Activated CD4-positive, CD25-positive, alpha-beta regulatory T cell treated with anti-CD3 and anti-CD28 coated beads, Interleukin-2, amount 50 U/mL, for 24 hours (primary cell): ENCODE measurements around the gene PPP1R9B.

Experiments used
- ATAC-seq, 2 donors: fragments of 150-1000 bp; cut with Tn5 transposase; one replicate each; pipeline ENCODE4 v1.10.0; 2021; ENCODE audit warnings: mild to moderate bottlenecking in 1 of 2, moderate library complexity in 1 of 2

PPP1R9B gene

DNA sequence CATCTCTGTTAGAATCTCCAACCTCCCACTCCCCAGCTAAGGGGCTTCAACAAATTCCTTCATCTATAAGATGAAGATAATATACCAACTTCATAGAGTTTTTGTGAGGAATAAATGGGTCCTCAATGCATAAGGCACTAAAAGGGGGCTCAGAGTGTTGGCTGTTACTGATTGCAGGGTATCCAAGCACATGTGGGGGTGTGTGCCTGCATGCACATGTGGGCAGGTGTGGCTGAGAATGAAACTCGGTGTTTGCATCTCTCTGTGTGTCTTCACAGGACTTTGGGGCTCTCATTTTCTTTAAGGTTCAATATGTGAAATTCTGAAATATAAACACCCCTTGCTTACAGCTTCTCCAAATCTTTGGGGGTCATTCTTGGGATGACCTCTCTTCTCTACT, 4.1 kb upstream of the PPP1R9B start:
- no peak for ATAC-seq

GRCh38 chr17:50153650-50154575, 3.4 kb upstream of the PPP1R9B start:
- no peak for ATAC-seq

- no peak for ATAC-seq
Observed at GRCh38 chr17:50152736-50153135, 2.3 kb upstream of the PPP1R9B start.

DNA sequence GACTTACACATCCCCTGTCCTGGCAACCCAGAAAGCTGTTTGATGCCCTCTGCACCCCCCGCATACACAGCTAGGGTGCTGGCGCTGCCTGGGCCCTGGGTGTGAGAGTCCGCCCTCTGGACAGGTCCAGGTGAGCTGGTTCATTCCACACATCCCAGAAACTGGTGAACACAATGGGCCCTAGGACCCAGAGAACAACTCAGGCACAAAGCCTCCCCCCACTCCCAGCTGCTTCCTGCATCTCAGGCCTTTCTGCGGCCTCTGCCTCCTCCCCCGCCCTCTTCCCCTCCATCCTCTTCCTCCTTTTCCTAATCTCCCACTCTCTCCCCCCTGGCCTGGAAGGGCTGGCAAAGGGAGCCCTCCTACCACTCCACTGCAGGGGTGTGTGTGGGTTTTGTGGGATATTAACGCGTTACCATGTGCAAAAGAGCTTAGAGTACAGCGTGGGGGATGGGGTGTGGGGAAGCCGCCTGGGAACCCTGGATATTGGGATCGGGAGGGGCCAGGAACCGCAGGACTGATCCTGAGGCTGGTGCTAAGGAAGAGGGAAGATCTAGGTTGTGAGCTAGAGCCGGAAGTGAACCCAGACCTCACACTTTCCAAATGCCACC, 1.6 kb upstream of the PPP1R9B start:
- ATAC-seq, result peak; percentile 18 to 23

- ATAC-seq, result peak; percentile 76 to 79
Observed at GRCh38 chr17:50151041-50151936, 812 bp upstream of the PPP1R9B start.

- ATAC-seq, result peak; percentile 6 to 8
Observed at GRCh38 chr17:50149417-50150353, 792 bp downstream of the PPP1R9B start.

GRCh38 chr17:50149091-50149416, 1.4 kb downstream of the PPP1R9B start:
- ATAC-seq, result no peak

- peak; percentile 10 to 19 for ATAC-seq
Observed at GRCh38 chr17:50148226-50149090, 2.0 kb downstream of the PPP1R9B start.

GRCh38 chr17:50147841-50148225, 2.6 kb downstream of the PPP1R9B start:
- no peak for ATAC-seq

- ATAC-seq, result no peak
Observed at GRCh38 chr17:50146927-50147665, 3.4 kb downstream of the PPP1R9B start.

DNA sequence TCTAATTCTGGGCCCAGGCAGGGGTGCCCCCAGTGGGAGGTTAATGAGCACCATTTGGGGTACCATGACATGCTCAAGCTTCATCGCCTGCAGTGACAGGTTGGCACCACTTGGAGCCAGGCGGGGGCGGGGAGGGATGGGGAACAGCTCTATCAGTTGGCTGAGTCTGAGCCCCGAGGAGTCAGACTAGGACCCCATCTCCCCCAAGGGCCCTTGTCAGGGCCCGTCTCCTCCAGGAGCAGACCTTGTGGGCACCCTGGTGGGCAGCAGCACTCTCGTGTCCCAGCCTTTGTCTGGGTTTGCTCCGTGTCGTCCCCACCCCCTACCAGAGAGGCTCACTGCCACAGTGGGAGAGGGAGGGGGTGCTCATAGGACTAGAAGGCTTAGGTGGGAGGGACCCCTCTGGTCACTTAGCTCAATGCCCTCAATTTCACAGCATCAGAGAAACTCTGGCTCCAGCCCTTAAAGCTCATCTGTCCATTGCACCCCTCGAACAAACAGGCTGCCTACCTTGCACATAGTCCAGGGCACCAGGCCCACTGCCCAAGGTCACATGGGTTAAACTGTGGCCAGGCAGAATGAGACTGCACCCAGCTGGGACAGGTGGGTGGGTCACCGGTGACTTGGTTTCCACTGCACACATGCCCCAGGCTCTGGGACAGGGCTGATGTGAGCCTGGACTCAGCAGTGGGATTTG, 4.1 kb downstream of the PPP1R9B start:
- no peak for ATAC-seq

DNA sequence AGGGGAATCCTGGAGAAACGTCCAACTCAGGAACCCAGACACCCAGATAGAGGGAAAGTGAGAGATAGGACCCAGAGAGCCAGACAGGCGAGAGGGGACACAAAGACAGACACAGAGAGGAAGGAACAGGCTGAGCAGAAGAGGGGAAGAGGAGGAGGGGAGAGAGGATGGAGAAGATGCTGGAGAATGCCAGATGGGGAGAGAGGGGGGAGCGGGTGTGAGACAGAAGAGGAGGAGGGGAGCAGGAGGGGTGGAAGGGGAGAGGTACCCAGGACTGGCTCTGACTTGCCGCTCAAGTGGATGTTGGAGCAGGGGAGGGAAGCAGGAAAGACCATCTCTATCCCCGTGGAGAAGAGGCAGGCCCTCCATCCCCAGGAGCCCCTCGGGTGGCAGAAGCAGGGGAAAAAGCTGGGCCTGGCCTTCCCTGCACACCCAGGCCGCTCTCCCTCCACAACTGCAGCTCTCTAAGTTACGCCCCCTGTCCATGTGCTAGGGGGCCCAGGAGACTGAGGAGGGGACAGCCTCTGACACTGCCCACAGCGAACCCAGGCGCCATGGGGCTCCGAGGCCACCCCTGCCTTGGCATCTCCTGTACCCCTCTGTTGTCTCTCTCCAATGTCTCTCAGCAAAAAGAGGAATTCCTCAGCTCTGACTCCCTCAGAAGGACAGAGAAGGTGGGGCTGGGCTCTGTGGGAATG, 4.8 kb downstream of the PPP1R9B start:
- no peak for ATAC-seq

- no peak for ATAC-seq
Observed at GRCh38 chr17:50144845-50145531, 5.5 kb downstream of the PPP1R9B start.

- ATAC-seq, result no peak
Observed at GRCh38 chr17:50144355-50144754, 6.1 kb downstream of the PPP1R9B start.

GRCh38 chr17:50143461-50144176, 6.9 kb downstream of the PPP1R9B start:
- no peak for ATAC-seq

- ATAC-seq, result no peak
Observed at GRCh38 chr17:50141745-50142110, 8.7 kb downstream of the PPP1R9B start.

DNA sequence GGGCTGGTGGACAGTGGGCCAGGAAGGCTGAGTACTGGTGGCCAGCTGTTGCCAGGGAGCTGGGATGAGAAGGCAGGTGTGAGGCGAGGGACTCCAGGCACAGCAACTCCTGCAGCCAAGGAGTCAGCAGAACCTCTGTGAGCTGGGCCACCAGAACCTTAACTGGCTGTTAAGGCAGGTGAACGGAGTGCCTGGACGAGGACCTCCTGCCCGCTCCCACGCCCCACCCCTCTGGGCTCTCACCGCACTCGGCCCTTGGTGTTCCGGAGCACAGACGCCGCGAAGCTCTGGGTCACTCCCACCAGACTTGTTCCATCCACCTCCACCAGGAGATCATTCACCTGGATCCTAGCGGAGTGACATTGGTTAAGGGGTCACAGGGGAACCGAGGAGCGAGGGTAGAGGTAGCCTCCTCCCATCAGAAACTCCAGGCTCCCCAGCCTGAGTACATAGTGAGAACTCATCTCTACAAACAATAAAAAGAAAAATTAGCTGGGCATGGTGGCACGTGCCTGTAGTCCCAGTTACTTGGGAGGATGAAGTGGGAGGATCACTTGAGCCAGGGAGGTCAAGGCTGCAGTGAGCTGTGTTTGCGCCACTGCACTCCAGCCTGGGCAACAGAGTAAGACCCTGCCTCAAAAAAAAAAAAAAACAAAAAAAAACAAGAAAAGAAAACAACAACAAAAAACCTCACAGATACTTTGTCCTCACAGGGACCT, 9.3 kb downstream of the PPP1R9B start:
- ATAC-seq, result no peak
